Endodermal cell (in vitro differentiated cells): ENCODE results near the gene RAMP1. TPM values are rescaled to one million over a fixed set of nuclear protein-coding genes. Genes with fewer than 3 reads are reported as not detected.

Source experiments
- DNase-seq: peaks from one replicate; pipeline ENCODE4 v3.0.0-alpha.2; 2017
- H3K27ac ChIP-seq: 2 replicates; pipeline ENCODE4 v1.5.1; 2013; ENCODE audit warnings: mild to moderate bottlenecking, low read depth, low read length, moderate library complexity
- H3K27me3 ChIP-seq: 2 replicates; pipeline ENCODE4 v1.6.1; 2013; ENCODE audit warnings: mild to moderate bottlenecking, low read length, moderate library complexity; ENCODE audit not compliant: insufficient read depth, control insufficient read depth, poor library complexity, severe bottlenecking
- H3K36me3 ChIP-seq: 2 replicates; pipeline ENCODE4 v1.7.0; 2013; ENCODE audit warnings: mild to moderate bottlenecking, low read length, moderate library complexity; ENCODE audit not compliant: control insufficient read depth, insufficient read depth
- H3K4me1 ChIP-seq: one replicate; pipeline ENCODE4 v1.7.0; 2013; ENCODE audit warnings: low read length; ENCODE audit not compliant: control insufficient read depth, insufficient read depth
- H3K4me3 ChIP-seq: 2 replicates; pipeline ENCODE4 v1.5.1; 2013; ENCODE audit warnings: mild to moderate bottlenecking, low read length, moderate library complexity
- H3K9ac ChIP-seq: 2 replicates; pipeline ENCODE4 v1.6.1; 2013; ENCODE audit warnings: mild to moderate bottlenecking, low read length, moderate library complexity; ENCODE audit not compliant: poor library complexity, severe bottlenecking; ENCODE audit errors: extremely low read depth
- H3K9me3 ChIP-seq: 2 replicates; pipeline ENCODE4 v1.6.1; 2013; ENCODE audit warnings: mild to moderate bottlenecking, low read length, moderate library complexity; ENCODE audit not compliant: control insufficient read depth
- H3K27ac Mint-ChIP-seq: 2 replicates; pipeline ENCODE4 v1.8.0; 2020; ENCODE audit warnings: mixed read lengths
- H3K27me3 Mint-ChIP-seq: 2 replicates; pipeline ENCODE4 v1.8.0; 2021; ENCODE audit warnings: mild to moderate bottlenecking, mixed read lengths; ENCODE audit not compliant: insufficient read depth
- H3K36me3 Mint-ChIP-seq: 2 replicates; pipeline ENCODE4 v1.8.0; 2020; ENCODE audit warnings: low read depth, mixed read lengths
- H3K4me1 Mint-ChIP-seq: 2 replicates; pipeline ENCODE4 v1.8.0; 2020; ENCODE audit warnings: mixed read lengths
- H3K4me3 Mint-ChIP-seq: 2 replicates; pipeline ENCODE4 v1.8.0; 2020; ENCODE audit warnings: mild to moderate bottlenecking, moderate library complexity, mixed read lengths
- H3K9me3 Mint-ChIP-seq: 2 replicates; pipeline ENCODE4 v1.8.0; 2020; ENCODE audit warnings: mild to moderate bottlenecking, mixed read lengths
- WGBS, 2 experiments: methylation state at CpG; one replicate each; pipeline versions ENCODE4 v1.1.5 to v1.1.7; 2013; ENCODE audit warnings: missing lambda C conversion rate in 2 of 2, mixed read lengths in 1 of 2; ENCODE audit not compliant: insufficient coverage in 1 of 2, insufficient read length in 1 of 2; 5-methylcytosine and 5-hydroxymethylcytosine counted together
- total RNA-seq, 2 donors: library from RNA; stranded (reverse); fragmentation: NEBNext Ultra II Directional in 1 of 2; extraction: Animal tissue kit (Norgen Biotek cat#: 25700) in 1 of 2; gene quantifications; 2 replicates in 1 of 2; 3 replicates in 1 of 2; pipeline ENCODE4 v1.2.1, GENCODE V29; 2021
- TF ChIP-seq, protein P1 (sequence below): fragments of 200-600 bp; sonication (generic); conservative IDR thresholded peaks from 2 replicates; pipeline ENCODE4 v1.5.0; 2021; ENCODE audit warnings: antibody characterized with exemption, mild to moderate bottlenecking

The RAMP1 gene
- total RNA-seq, 2 donors from 2014 or later: 0.40 to 1.6 TPM

DNA sequence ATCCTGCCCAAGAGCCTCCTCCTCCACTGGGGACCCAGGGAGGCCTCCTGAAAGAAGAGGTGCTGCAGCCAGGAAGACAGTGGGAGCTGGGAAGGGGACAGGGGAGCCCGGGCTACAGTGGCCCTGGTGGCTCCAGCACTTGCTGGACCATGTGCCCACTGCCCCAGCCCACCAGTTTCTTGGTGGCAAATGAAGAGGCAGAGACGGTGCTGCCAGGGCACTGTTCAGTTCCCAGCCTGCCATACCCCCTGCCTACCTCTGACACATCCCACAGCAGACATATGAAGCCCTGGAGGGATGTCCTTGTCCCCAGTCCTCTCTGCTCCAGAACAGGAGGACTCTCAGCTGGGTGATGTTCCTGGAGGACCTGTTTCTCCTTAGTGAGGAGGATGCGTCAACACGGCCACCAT is 3.7 kb downstream of the RAMP1 start:
- Mint-ChIP-seq H3K27ac (no peak overlapping the region), H3K36me3 (no peaks in the 10 kb centered on the region), H3K4me1 (peaks cover 13% of the 10 kb centered on the region), H3K9me3 (no peaks in the 10 kb centered on the region), H3K4me3 (no peak overlapping the region), H3K27me3 (peaks cover 35% of the 10 kb centered on the region)
- Histone ChIP-seq H3K9ac (no peak overlapping the region), H3K4me3 (no peak overlapping the region), H3K27me3 (peaks cover 33% of the 10 kb centered on the region), H3K36me3 (no peaks in the 10 kb centered on the region), H3K27ac (no peak overlapping the region), H3K9me3 (no peaks in the 10 kb centered on the region), H3K4me1 (no peaks in the 10 kb centered on the region)
- DNase-seq: peak; percentile 28
- 62 to 100% methylated on average over 2 to 4 of the region's 4 CpGs for WGBS, 2 experiments
- TF ChIP-seq, protein P1, sequence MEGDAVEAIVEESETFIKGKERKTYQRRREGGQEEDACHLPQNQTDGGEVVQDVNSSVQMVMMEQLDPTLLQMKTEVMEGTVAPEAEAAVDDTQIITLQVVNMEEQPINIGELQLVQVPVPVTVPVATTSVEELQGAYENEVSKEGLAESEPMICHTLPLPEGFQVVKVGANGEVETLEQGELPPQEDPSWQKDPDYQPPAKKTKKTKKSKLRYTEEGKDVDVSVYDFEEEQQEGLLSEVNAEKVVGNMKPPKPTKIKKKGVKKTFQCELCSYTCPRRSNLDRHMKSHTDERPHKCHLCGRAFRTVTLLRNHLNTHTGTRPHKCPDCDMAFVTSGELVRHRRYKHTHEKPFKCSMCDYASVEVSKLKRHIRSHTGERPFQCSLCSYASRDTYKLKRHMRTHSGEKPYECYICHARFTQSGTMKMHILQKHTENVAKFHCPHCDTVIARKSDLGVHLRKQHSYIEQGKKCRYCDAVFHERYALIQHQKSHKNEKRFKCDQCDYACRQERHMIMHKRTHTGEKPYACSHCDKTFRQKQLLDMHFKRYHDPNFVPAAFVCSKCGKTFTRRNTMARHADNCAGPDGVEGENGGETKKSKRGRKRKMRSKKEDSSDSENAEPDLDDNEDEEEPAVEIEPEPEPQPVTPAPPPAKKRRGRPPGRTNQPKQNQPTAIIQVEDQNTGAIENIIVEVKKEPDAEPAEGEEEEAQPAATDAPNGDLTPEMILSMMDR: no peak

DNA sequence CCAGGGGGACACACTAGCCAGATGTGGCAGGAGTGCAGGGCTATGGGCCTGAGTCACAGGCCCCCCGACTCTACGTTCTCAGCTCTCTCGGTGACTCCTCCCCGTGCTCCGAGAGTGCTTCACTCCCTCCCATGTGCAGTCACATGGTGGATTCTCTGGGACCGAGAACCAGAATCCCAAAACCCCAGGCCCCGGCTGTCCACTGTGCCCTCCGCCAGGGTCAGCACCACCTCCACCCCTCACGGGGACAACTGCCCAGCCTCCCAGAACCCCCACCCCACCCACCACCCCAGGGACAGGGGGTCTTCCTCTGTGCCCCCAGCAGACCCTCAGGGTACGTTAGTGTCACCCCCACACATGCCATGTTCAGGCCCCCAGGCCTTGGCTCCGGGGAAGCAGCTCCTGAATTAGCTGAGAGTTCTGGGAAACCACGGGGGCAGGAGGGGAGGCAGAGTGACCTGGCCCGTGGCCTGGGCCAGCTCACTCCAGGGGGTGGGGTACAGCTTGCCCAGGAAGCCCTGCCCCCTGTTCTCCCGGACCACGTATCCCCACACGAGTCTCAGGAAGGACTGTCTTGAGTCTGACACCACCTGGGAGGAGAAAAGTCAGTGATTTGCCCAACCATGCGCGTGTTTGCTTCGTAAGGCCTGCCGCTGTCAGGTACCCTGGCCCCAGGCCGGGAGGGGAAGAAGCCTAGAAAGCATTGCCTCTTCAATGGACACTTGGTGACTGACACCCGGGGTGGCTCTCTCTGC is 4.4 kb downstream of the RAMP1 start:
- WGBS, 2 experiments: 73 to 80% methylated on average over 9 to 22 of the region's 22 CpGs
- TF ChIP-seq, protein P1: no peak
- Mint-ChIP-seq H3K9me3 (no peaks in the 10 kb centered on the region), H3K4me1 (peaks cover 8% of the 10 kb centered on the region), H3K27ac (peak overlapping the region; percentile 52), H3K4me3 (no peak overlapping the region), H3K36me3 (no peaks in the 10 kb centered on the region), H3K27me3 (peaks cover 30% of the 10 kb centered on the region)
- Histone ChIP-seq H3K4me3 (no peak overlapping the region), H3K4me1 (no peaks in the 10 kb centered on the region), H3K9me3 (no peaks in the 10 kb centered on the region), H3K9ac (no peak overlapping the region), H3K36me3 (no peaks in the 10 kb centered on the region), H3K27me3 (peaks cover 30% of the 10 kb centered on the region), H3K27ac (no peak overlapping the region)
- no peak for DNase-seq

DNA sequence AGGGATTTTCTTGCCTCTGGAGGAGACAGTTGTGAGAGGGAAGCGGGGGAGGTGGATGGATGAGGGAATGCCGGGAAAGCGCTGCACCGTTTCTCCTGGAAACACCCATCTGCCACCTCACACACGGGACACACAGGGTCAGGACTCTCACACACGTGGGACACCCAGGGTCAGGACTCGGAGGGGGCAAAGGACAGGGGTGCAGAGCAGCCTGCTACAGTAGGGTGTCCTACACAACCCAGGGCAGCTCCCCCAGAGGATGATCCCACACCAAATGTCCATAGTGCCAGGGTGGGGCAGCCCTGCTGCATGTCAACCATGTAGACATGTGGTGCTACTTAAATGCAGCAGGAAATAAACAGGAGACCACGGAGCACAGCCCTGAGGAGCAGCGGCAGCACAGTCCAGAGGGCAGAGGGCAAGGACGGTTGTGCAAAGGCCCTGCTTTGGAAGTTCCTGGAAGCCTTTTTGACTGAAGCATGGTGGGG is 5.1 kb downstream of the RAMP1 start:
- no peak overlapping the region for H3K9ac ChIP-seq
- TF ChIP-seq, protein P1: no peak
- peaks cover 26% of the 10 kb centered on the region for H3K27me3 ChIP-seq
- no peak for DNase-seq
- Mint-ChIP-seq H3K9me3 (no peaks in the 10 kb centered on the region), H3K4me1 (peaks cover 5% of the 10 kb centered on the region), H3K27ac (peak overlapping the region; percentile 52), H3K27me3 (peaks cover 27% of the 10 kb centered on the region), H3K36me3 (no peaks in the 10 kb centered on the region), H3K4me3 (no peak overlapping the region)
- H3K27ac ChIP-seq: no peak overlapping the region
- 80 to 90% methylated on average over 3 to 10 of the region's 10 CpGs for WGBS, 2 experiments
- H3K4me1 ChIP-seq: no peaks in the 10 kb centered on the region
- no peaks in the 10 kb centered on the region for H3K36me3 ChIP-seq
- H3K9me3 ChIP-seq: no peaks in the 10 kb centered on the region
- no peak overlapping the region for H3K4me3 ChIP-seq
